Neuronal stem cell (in vitro differentiated cells): ENCODE measurements around the gene PRRG3.

Experiments
- DNase-seq: peaks from one replicate; pipeline ENCODE4 v3.0.0-alpha.2; 2013; ENCODE audit warnings: low spot score
- H2AFZ ChIP-seq: one replicate; pipeline ENCODE4 v1.6.1; 2013; ENCODE audit warnings: mild to moderate bottlenecking, low read length, inconsistent platforms
- H2AK5ac ChIP-seq: 2 replicates; pipeline ENCODE4 v1.6.1; 2013; ENCODE audit warnings: low read depth, mild to moderate bottlenecking, inconsistent platforms, low read length, moderate library complexity, mixed read lengths
- H2BK120ac ChIP-seq: 2 replicates; pipeline ENCODE4 v1.6.1; 2013; ENCODE audit warnings: low read depth, mild to moderate bottlenecking, inconsistent platforms, low read length, moderate library complexity, mixed read lengths
- H2BK12ac ChIP-seq: one replicate; pipeline ENCODE4 v1.6.1; 2013; ENCODE audit warnings: low read length, inconsistent platforms
- H2BK15ac ChIP-seq: 2 replicates; pipeline ENCODE4 v1.6.1; 2013; ENCODE audit warnings: mild to moderate bottlenecking, low read length, inconsistent platforms, mixed read lengths
- H2BK5ac ChIP-seq: one replicate; pipeline ENCODE4 v1.6.1; 2013; ENCODE audit warnings: inconsistent platforms, mild to moderate bottlenecking, low read length, moderate library complexity
- H3K14ac ChIP-seq: one replicate; pipeline ENCODE4 v1.6.1; 2013; ENCODE audit warnings: low read length, inconsistent platforms
- H3K18ac ChIP-seq: 2 replicates; pipeline ENCODE4 v1.6.1; 2013; ENCODE audit warnings: low read length, inconsistent platforms
- H3K23ac ChIP-seq: 2 replicates; pipeline ENCODE4 v1.6.1; 2013; ENCODE audit warnings: low read depth, mild to moderate bottlenecking, mixed read lengths, low read length, inconsistent platforms; ENCODE audit not compliant: poor library complexity
- H3K27ac ChIP-seq: replicated peaks from 3 replicates; pipeline ENCODE4 v1.5.1; 2013; ENCODE audit warnings: low read length, inconsistent platforms
- H3K27me3 ChIP-seq, 3 experiments: 2 replicates each; pipeline ENCODE4 v1.6.1; 2013; ENCODE audit warnings: low read length in 3 of 3, mild to moderate bottlenecking in 2 of 3, inconsistent platforms in 1 of 3, low read depth in 1 of 3, mixed read lengths in 1 of 3, moderate library complexity in 1 of 3; ENCODE audit not compliant: control insufficient read depth in 3 of 3, insufficient read depth in 3 of 3
- H3K36me3 ChIP-seq, 2 donors: replicated peaks in 1 of 2; 2 replicates each; pipeline ENCODE4 v1.6.1; 2013; ENCODE audit warnings: low read length in 2 of 2; ENCODE audit not compliant: control insufficient read depth in 2 of 2, insufficient read depth in 2 of 2
- H3K4ac ChIP-seq: 2 replicates; pipeline ENCODE4 v1.6.1; 2013; ENCODE audit warnings: inconsistent platforms, mild to moderate bottlenecking, low read length, moderate library complexity
- H3K4me1 ChIP-seq, 2 donors: 1 replicate in 1 of 2; 2 replicates in 1 of 2; pipeline ENCODE4 v1.6.1; 2013; ENCODE audit warnings: low read length in 2 of 2, low read depth in 1 of 2; ENCODE audit not compliant: control insufficient read depth in 2 of 2, insufficient read depth in 1 of 2
- H3K4me2 ChIP-seq: one replicate; pipeline ENCODE4 v1.6.1; 2013; ENCODE audit warnings: mild to moderate bottlenecking, low read length, inconsistent platforms; ENCODE audit not compliant: insufficient read depth, poor library complexity, severe bottlenecking
- H3K4me3 ChIP-seq, 2 donors: 2 replicates each; pipeline ENCODE4 v1.5.1; 2013; ENCODE audit warnings: low read length in 2 of 2, mild to moderate bottlenecking in 2 of 2, inconsistent platforms in 1 of 2, moderate library complexity in 1 of 2
- H3K79me1 ChIP-seq: one replicate; pipeline ENCODE4 v1.6.1; 2013; ENCODE audit warnings: low read depth, mild to moderate bottlenecking, inconsistent platforms, low read length, moderate library complexity
- H3K9ac ChIP-seq: one replicate; pipeline ENCODE4 v1.6.1; 2013; ENCODE audit warnings: mild to moderate bottlenecking, low read depth, low read length, inconsistent platforms; ENCODE audit not compliant: poor library complexity
- H3K9me3 ChIP-seq, 2 donors: replicated peaks in 1 of 2; 2 replicates each; pipeline versions ENCODE3 to v1.6.1; 2013; ENCODE audit warnings: low read length in 2 of 2, mild to moderate bottlenecking in 2 of 2, inconsistent platforms in 1 of 2, low read depth in 1 of 2, mixed read lengths in 1 of 2, moderate library complexity in 1 of 2; ENCODE audit not compliant: control insufficient read depth in 2 of 2, insufficient read depth in 1 of 2
- H4K8ac ChIP-seq: one replicate; pipeline ENCODE4 v1.6.1; 2013; ENCODE audit warnings: low read depth, mild to moderate bottlenecking, inconsistent platforms, low read length, moderate library complexity
- H4K91ac ChIP-seq: one replicate; pipeline ENCODE4 v1.6.1; 2013; ENCODE audit warnings: low read length, low read depth, mild to moderate bottlenecking, inconsistent platforms; ENCODE audit not compliant: poor library complexity
- WGBS, 2 donors: extraction: QIAGEN DNeasy Blood & Tissue Kit; methylation state at CpG; one replicate each; pipeline ENCODE4 v1.1.7; 2013; ENCODE audit warnings: missing lambda C conversion rate in 2 of 2, mixed read lengths in 1 of 2; ENCODE audit not compliant: insufficient read length in 2 of 2, insufficient replicate concordance in 1 of 2; ENCODE audit errors: extremely low coverage in 2 of 2; 5-methylcytosine and 5-hydroxymethylcytosine counted together

PRRG3 gene

GRCh38 chrX:151724563-151725337 lies 29.5 kb downstream of the PRRG3 start:
- Histone ChIP-seq H3K4me1 (no peaks in the 10 kb centered on the region), H3K23ac (no peak overlapping the region), H3K18ac (no peak overlapping the region), H3K4me2 (no peak overlapping the region), H3K27me3 (peaks cover 0 to 5% (median 0%) of the 10 kb centered on the region in 3 experiments), H3K4ac (no peak overlapping the region), H2BK15ac (no peak overlapping the region), H2AK5ac (no peak overlapping the region), H3K14ac (no peak overlapping the region), H4K8ac (no peak overlapping the region), H3K79me1 (no peaks in the 10 kb centered on the region), H2AFZ (no peak overlapping the region), H3K9ac (no peak overlapping the region), H3K27ac (no peak overlapping the region), H2BK5ac (no peak overlapping the region), H2BK120ac (no peak overlapping the region), H4K91ac (no peak overlapping the region), H3K36me3 (no peaks in the 10 kb centered on the region), H2BK12ac (no peak overlapping the region), H3K4me3 (no peak overlapping the region), H3K9me3 (no peaks in the 10 kb centered on the region)
- no CpG with 5 or more reads among the region's 7 CpGs for WGBS, 2 donors
- DNase-seq: no peak

- Histone ChIP-seq H3K79me1 (no peaks in the 10 kb centered on the region), H3K4ac (no peak overlapping the region), H3K9me3 (no peaks in the 10 kb centered on the region), H2BK15ac (no peak overlapping the region), H3K9ac (no peak overlapping the region), H3K27ac (no peak overlapping the region), H2BK120ac (no peak overlapping the region), H2AFZ (no peak overlapping the region), H3K36me3 (no peaks in the 10 kb centered on the region), H2BK5ac (no peak overlapping the region), H2BK12ac (no peak overlapping the region), H2AK5ac (no peak overlapping the region), H3K14ac (no peak overlapping the region), H4K91ac (no peak overlapping the region), H3K23ac (no peak overlapping the region), H3K4me1 (no peaks in the 10 kb centered on the region), H3K27me3 (peaks cover 0 to 5% (median 0%) of the 10 kb centered on the region in 3 experiments), H4K8ac (no peak overlapping the region), H3K4me2 (no peak overlapping the region), H3K18ac (no peak overlapping the region), H3K4me3 (no peak overlapping the region)
- WGBS, 2 donors: no CpG with 5 or more reads among the region's 1 CpG
- no peak for DNase-seq
Observed at GRCh38 chrX:151725338-151725614, 30.0 kb downstream of the PRRG3 start.

GRCh38 chrX:151726751-151727150 lies 31.5 kb downstream of the PRRG3 start:
- no peak for DNase-seq
- Histone ChIP-seq H4K91ac (no peak overlapping the region), H2BK120ac (no peak overlapping the region), H3K4me2 (no peak overlapping the region), H3K9ac (no peak overlapping the region), H4K8ac (no peak overlapping the region), H2AFZ (no peak overlapping the region), H3K36me3 (no peaks in the 10 kb centered on the region), H2BK15ac (no peak overlapping the region), H3K4ac (no peak overlapping the region), H3K18ac (no peak overlapping the region), H3K4me1 (no peaks in the 10 kb centered on the region), H3K79me1 (no peaks in the 10 kb centered on the region), H2AK5ac (no peak overlapping the region), H3K9me3 (no peaks in the 10 kb centered on the region), H3K27ac (no peak overlapping the region), H2BK5ac (no peak overlapping the region), H3K23ac (no peak overlapping the region), H3K27me3 (peaks cover 0 to 5% (median 0%) of the 10 kb centered on the region in 3 experiments), H3K4me3 (no peak overlapping the region), H3K14ac (no peak overlapping the region), H2BK12ac (no peak overlapping the region)
- WGBS, 2 donors: no CpG with 5 or more reads among the region's 5 CpGs

- DNase-seq: no peak
- Histone ChIP-seq H2AFZ (no peak overlapping the region), H3K27ac (no peak overlapping the region), H2AK5ac (no peak overlapping the region), H2BK15ac (no peak overlapping the region), H3K4me1 (no peaks in the 10 kb centered on the region), H3K4me2 (no peak overlapping the region), H4K8ac (no peak overlapping the region), H3K4ac (no peak overlapping the region), H2BK5ac (no peak overlapping the region), H3K9me3 (no peaks in the 10 kb centered on the region), H3K4me3 (no peak overlapping the region), H3K9ac (no peak overlapping the region), H3K79me1 (no peaks in the 10 kb centered on the region), H3K18ac (no peak overlapping the region), H2BK12ac (no peak overlapping the region), H3K23ac (no peak overlapping the region), H3K27me3 (peaks cover 0 to 5% (median 0%) of the 10 kb centered on the region in 3 experiments), H2BK120ac (no peak overlapping the region), H3K14ac (no peak overlapping the region), H4K91ac (no peak overlapping the region), H3K36me3 (no peaks in the 10 kb centered on the region)
- WGBS, 2 donors: no CpG with 5 or more reads among the region's 4 CpGs
Observed at GRCh38 chrX:151727346-151727745, 32.1 kb downstream of the PRRG3 start.
